H1 (cell line): ENCODE data around the gene RASAL2. TPM values are rescaled to one million over a fixed set of nuclear protein-coding genes. Genes with fewer than 3 reads are reported as not detected.

Experiments used
- BCL11A ChIP-seq, 2 experiments: IDR thresholded peaks; one replicate each; pipeline ENCODE4 v1.6.1; 2011; ENCODE audit warnings: low read depth in 2 of 2, low read length in 2 of 2, mild to moderate bottlenecking in 2 of 2
- BRCA1 ChIP-seq: IDR thresholded peaks from 2 replicates; pipeline ENCODE4 v1.6.1; 2012; ENCODE audit warnings: low read depth, low read length, improper control_type of control experiment
- RFX5 ChIP-seq: IDR thresholded peaks from 2 replicates; pipeline ENCODE4 v1.6.1; 2011; ENCODE audit warnings: low read depth, low read length, improper control_type of control experiment, borderline replicate concordance
- polyA plus RNA-seq, 7 experiments: library from polyadenylated mRNA; depleted of rRNA in 3 of 7; stranded (reverse) in 5 of 7; unstranded in 2 of 7; fragments of >200 nt in 5 of 7; fragments of 200-250 nt in 2 of 7; gene quantifications; 1 replicate in 5 of 7; 2 replicates in 1 of 7; 4 replicates in 1 of 7; pipeline versions ENCODE4 v1.2.1 to v1.2.3, GENCODE V29; 2011 to 2013; ENCODE audit warnings: missing spikeins in 2 of 7, mixed read lengths in 2 of 7
- total RNA-seq: library from RNA; stranded (reverse); fragmentation: NEBNext Ultra II Directional; extraction: Animal tissue kit (Norgen Biotek cat#: 25700); gene quantifications from 2 replicates; pipeline ENCODE4 v1.2.1, GENCODE V29; 2021

Gene RASAL2
- total and polyA plus RNA-seq, 2 of the 8 experiments (the other 6 are each of a cell fraction or from before 2014, with no cell fraction given): 15.9 to 32.5 TPM

DNA sequence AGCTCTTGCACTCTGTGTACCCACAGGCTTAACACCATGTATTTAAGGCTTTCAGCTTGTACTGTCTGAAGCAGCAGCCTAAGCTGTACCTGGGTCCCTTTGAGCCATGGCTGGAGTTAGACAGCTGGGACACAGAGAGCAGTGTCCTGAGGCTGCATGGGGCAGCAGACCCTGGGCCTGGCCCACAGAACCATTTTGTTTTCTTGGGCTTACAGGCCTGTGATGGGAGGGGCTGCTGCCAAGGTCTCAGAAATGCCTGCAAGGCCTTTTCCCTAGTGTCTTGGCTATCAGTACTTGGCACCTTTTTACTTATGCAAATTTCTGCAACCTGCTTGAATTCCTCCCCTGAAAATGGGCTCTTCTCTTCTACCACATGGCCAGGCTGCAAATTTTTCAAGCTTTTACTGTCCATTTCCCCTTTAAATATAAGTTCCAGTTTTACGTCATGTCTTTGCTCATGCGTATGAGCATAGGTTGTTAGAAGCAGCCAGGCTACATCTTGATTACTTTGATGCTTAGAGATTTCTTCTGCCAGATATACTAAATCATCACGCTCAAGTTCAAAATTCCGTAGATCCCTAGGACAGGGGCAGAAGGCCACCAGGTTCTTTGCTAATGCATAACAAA, 259.0 kb downstream of the RASAL2 start (continued):
- TF ChIP-seq BRCA1 (no peak), RFX5 (no peak), BCL11A (IDR thresholded peaks at IDR 0.05; ENCODE audit: low read depth in 2 of 2, low read length in 2 of 2) (no peak)
